MM.1S (cell line): Measurements from ENCODE around the gene CLEC2A.

Experiments
- EZH2 ChIP-seq: fragments of 300-600 bp; sonication (generic); optimal IDR thresholded peaks from 2 replicates; pipeline ENCODE3; 2017; ENCODE audit warnings: low read depth, mild to moderate bottlenecking, antibody characterized with exemption, low read length, mixed read lengths
- TF ChIP-seq, protein P1 (sequence below): fragments of 300-600 bp; sonication (generic); IDR thresholded peaks from 2 replicates; pipeline ENCODE4 v1.5.1; 2016; ENCODE audit warnings: antibody characterized with exemption, low read length, mixed read lengths

DNA sequence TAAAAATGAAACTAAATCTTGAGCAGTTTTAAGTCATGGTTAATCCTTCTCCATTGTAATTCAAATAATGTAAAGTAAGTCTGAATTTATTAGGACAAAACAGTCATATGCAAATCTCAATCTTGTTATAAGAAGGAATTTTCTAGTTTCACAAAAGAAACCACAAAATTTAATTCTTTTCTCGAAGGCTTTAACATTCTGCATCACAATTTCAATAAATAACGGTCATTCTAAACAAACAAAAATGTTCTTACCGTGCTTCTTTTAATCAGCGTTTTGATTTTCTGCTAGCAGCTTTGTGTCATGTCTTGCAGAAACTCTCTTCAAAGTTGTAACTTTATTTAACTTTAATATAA lies 63.2 kb downstream of the CLEC2A start:
- TF ChIP-seq EZH2 = no peak
- TF ChIP-seq, protein P1, sequence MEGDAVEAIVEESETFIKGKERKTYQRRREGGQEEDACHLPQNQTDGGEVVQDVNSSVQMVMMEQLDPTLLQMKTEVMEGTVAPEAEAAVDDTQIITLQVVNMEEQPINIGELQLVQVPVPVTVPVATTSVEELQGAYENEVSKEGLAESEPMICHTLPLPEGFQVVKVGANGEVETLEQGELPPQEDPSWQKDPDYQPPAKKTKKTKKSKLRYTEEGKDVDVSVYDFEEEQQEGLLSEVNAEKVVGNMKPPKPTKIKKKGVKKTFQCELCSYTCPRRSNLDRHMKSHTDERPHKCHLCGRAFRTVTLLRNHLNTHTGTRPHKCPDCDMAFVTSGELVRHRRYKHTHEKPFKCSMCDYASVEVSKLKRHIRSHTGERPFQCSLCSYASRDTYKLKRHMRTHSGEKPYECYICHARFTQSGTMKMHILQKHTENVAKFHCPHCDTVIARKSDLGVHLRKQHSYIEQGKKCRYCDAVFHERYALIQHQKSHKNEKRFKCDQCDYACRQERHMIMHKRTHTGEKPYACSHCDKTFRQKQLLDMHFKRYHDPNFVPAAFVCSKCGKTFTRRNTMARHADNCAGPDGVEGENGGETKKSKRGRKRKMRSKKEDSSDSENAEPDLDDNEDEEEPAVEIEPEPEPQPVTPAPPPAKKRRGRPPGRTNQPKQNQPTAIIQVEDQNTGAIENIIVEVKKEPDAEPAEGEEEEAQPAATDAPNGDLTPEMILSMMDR = no peak
